Skeletal muscle tissue (tissue), 4 donors: Measurements from ENCODE around the gene SCLT1. TPM values are rescaled to one million over a fixed set of nuclear protein-coding genes. Genes with fewer than 3 reads are reported as not detected.
A peak's percentile ranks its signal among the peaks of the same experiment; 100 is the strongest.
"Not testable (repeated sequence)": the region's sequence is repeated elsewhere in the genome, so short reads cannot be mapped to it uniquely, and the experiment has no call there.

Experiments used
- H3K27ac ChIP-seq: one replicate; pipeline ENCODE4 v1.7.0; 2013; ENCODE audit warnings: mild to moderate bottlenecking, low read depth, low read length, inconsistent platforms
- H3K27me3 ChIP-seq, 3 donors: one replicate each; pipeline ENCODE4 v1.7.0; 2013; ENCODE audit warnings: low read length in 3 of 3; ENCODE audit not compliant: control insufficient read depth in 3 of 3, insufficient read depth in 3 of 3
- H3K36me3 ChIP-seq, 3 donors: one replicate each; pipeline ENCODE4 v1.7.0; 2013; ENCODE audit warnings: low read length in 3 of 3; ENCODE audit not compliant: control insufficient read depth in 3 of 3, insufficient read depth in 3 of 3
- H3K4me1 ChIP-seq, 3 donors: one replicate each; pipeline ENCODE4 v1.7.0; 2013; ENCODE audit warnings: low read length in 3 of 3, mild to moderate bottlenecking in 3 of 3; ENCODE audit not compliant: control insufficient read depth in 3 of 3, insufficient read depth in 3 of 3
- H3K4me3 ChIP-seq, 3 donors: one replicate each; pipeline ENCODE4 v1.7.0; 2013; ENCODE audit warnings: low read length in 3 of 3
- H3K9ac ChIP-seq, 3 donors: one replicate each; pipeline ENCODE4 v1.7.0; 2013; ENCODE audit warnings: low read length in 3 of 3, mild to moderate bottlenecking in 3 of 3, moderate library complexity in 2 of 3, low read depth in 1 of 3
- H3K9me3 ChIP-seq, 3 donors: one replicate each; pipeline ENCODE4 v1.7.0; 2013; ENCODE audit warnings: low read length in 3 of 3; ENCODE audit not compliant: control insufficient read depth in 3 of 3
- total RNA-seq: library from RNA; depleted of rRNA; stranded (reverse); fragments of >200 nt; gene quantifications from one replicate; pipeline ENCODE4 v1.2.3, GENCODE V29; 2014
- donor health status: Osteomylitis.

SCLT1 gene
- total RNA-seq, 1 donor from 2014 or later: 39.7 TPM

DNA sequence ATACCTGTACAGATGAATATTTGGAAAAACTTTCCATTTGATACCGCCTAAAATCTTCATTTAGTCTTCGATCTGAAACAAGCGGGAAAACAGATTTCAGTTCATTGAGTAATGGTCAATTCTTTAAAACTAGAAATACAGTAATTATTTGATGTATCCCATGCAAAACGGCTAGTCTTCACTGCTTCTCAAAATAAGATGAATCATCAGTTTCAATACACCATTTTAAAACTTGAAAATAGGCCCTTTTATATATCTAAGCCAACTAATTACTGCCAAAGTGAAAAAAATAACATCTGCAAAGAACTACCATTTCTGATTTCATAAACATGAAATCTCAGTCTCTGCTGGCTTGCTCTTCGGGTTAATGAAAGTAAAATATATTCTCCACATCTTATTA lies 11.0 kb downstream of the SCLT1 start:
- H3K9ac ChIP-seq: no peak overlapping the region
- peaks cover 0 to 11% (median 11%) of the 10 kb centered on the region in 3 donors for H3K36me3 ChIP-seq
- no peak overlapping the region for H3K4me3 ChIP-seq
- H3K4me1 ChIP-seq: no peaks in the 10 kb centered on the region
- no peak overlapping the region for H3K27ac ChIP-seq
- H3K9me3 ChIP-seq: peaks cover 0 to 2% (median 0%) of the 10 kb centered on the region in 3 donors
- H3K27me3 ChIP-seq: no peaks in the 10 kb centered on the region

DNA sequence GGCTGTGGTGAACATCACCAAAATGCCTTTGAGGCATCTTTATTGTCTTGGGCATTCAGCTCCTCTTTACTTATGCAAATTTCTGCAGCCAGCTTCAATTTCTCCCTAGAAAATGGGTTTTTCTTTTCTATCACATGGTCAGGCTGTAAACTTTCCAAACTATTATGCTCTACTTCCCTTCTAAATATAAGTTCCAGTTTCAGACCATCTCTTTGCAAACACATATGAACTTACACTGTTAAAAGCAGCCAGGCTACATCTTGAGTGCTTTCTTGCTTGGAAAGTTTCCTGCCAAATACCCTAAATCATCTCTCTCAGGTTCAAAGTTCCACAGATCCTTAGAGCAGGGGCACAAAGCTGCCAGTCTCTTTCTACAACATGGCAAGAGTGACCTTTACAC lies 13.2 kb downstream of the SCLT1 start:
- H3K36me3 ChIP-seq: peaks cover 0 to 11% (median 9%) of the 10 kb centered on the region in 3 donors
- H3K9ac ChIP-seq: no peak overlapping the region
- H3K4me3 ChIP-seq: no peak overlapping the region
- H3K27ac ChIP-seq: no peak overlapping the region
- no peaks in the 10 kb centered on the region for H3K27me3 ChIP-seq
- no peaks in the 10 kb centered on the region for H3K9me3 ChIP-seq
- no peaks in the 10 kb centered on the region for H3K4me1 ChIP-seq

DNA sequence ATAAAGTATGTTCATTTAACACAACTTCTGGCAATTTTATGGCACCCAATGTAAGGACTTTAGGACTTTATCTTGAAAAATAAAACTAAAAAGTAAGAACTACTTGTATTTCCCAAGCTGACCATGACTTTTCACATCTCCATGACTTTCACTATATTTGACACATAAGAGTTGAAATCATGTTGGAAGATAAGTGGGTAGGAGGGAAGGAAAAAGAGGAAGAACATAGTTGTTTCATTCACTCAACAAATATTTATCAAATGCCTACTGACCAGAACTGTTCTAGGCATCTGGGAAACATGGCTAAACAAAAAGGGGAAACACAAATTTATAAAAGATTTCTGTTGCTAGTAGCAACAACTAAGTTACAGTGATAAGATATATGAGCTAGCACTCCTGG lies 16.0 kb downstream of the SCLT1 start:
- Histone ChIP-seq H3K4me1 (no peaks in the 10 kb centered on the region), H3K27ac (no peak overlapping the region), H3K4me3 (no peak overlapping the region), H3K9me3 (no peaks in the 10 kb centered on the region), H3K9ac (no peak overlapping the region), H3K27me3 (no peaks in the 10 kb centered on the region), H3K36me3 (peaks cover 0 to 14% (median 9%) of the 10 kb centered on the region in 3 donors)

DNA sequence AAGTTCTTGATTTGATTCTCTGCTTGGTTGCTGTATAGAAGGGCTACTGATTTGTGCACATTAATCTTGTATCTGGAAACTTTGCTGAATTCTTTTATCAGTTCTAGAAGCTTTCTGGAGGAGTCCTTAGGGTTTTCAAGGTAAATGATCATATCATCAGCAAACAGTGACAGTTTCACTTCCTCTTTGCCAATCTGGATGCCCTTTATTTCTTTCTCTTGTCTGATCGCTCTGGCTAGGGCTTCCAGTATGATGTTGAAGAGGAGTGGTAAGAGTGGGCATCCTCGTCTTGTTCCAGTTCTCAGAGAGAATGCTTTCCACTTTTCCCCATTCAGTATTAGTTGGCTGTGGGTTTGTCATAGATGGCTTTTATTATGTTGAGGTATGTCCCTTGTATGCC lies 23.8 kb downstream of the SCLT1 start:
- not testable (repeated sequence) for H3K36me3 ChIP-seq, H3K4me3 ChIP-seq, H3K27ac ChIP-seq, H3K27me3 ChIP-seq, H3K4me1 ChIP-seq, H3K9me3 ChIP-seq, H3K9ac ChIP-seq

DNA sequence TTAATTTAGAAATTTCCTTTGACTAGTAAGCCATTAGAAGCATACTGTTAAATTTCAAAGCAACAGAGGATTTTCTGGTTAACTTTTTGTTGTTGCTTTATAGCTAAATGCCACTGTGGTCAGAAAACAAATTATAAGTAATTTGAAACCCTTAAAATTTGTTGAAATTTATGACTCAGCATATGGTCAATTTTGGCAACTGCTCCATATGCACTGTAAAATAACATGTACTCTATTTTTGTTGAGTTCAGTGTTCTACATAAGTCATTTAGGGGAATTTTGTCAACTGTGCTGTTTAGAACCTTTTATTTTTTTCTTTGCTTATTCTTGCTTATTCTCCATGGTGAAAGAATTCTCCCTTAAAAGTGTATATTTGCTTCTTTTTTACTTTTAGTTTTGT lies 28.6 kb downstream of the SCLT1 start:
- no peak overlapping the region for H3K27ac ChIP-seq
- H3K4me3 ChIP-seq: no peak overlapping the region
- H3K9ac ChIP-seq: no peak overlapping the region
- no peaks in the 10 kb centered on the region for H3K4me1 ChIP-seq
- peaks cover 12 to 31% (median 21%) of the 10 kb centered on the region in 3 donors for H3K9me3 ChIP-seq
- H3K27me3 ChIP-seq: no peaks in the 10 kb centered on the region
- H3K36me3 ChIP-seq: peaks cover 4 to 8% (median 4%) of the 10 kb centered on the region in 3 donors

DNA sequence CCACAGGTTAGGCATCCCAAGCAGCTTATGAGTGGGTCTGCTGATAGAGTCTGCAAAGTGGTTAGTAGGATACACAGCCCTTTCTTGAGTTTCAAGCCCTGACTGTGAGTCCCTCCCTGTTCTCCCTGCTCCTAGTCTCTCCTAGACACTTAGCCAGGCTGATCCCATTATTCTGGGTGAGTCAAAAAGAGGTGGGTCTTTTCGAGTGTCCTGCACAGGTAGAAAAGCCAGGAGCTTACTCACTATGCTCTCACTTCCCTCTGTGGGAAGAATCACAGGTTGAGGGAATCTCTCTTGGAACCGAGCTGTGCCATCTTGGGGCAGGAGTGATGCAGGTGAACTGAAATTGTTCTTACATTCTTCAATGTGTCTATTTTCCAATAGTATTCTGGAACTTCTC lies 29.7 kb downstream of the SCLT1 start:
- no peak overlapping the region for H3K9ac ChIP-seq

DNA sequence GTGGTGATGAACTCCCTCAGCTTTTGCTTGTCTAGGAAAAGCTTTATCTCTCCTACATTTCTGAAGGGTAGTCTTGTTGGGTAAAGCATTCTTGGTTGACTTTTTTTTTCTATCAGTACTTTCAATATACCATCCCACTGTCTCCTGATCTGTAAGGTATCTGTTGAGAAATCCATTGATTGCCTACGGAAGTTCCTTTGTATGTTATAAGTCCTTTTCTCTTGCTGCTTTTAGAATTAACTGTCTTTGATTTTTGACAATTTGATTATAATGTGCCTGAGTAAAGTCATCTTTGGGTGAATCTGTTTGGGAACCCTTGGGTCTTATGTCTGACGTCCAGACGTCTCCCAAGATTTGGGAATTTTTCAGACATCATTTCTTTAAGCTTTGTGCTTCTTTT lies 30.8 kb downstream of the SCLT1 start:
- Histone ChIP-seq H3K36me3 (peaks cover 4 to 8% (median 4%) of the 10 kb centered on the region in 3 donors), H3K4me1 (no peaks in the 10 kb centered on the region), H3K9ac (no peak overlapping the region), H3K4me3 (no peak overlapping the region), H3K27me3 (no peaks in the 10 kb centered on the region), H3K27ac (no peak overlapping the region), H3K9me3 (peaks cover 12 to 40% (median 24%) of the 10 kb centered on the region in 3 donors)

More for the DNA sequence above, 29.7 kb downstream of the SCLT1 start:
- Histone ChIP-seq H3K9me3 (peaks cover 12 to 37% (median 21%) of the 10 kb centered on the region in 3 donors), H3K4me1 (no peaks in the 10 kb centered on the region), H3K4me3 (peak overlapping the region in 1 of 3 donors; percentile 20), H3K27me3 (no peaks in the 10 kb centered on the region), H3K36me3 (peaks cover 4 to 8% (median 4%) of the 10 kb centered on the region in 3 donors), H3K27ac (no peak overlapping the region)

DNA sequence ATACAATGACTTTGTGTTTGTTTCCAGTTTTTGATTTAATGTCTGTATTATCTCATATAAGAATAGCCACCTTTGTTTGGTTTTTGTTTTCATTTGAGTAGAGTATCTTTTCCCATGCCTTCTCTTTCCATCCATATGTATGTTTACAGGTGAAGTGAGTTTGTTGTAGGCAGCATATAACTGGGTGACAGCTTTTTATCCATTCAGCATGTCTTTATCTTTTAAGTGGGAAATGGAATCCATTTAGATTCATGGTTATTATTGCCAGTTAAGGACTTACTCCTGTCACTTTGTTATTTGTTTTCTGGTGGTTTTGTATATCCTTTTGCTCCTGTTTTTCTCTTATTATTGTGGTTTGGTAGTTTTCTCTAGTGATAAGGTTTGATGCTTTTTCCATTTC lies 34.3 kb downstream of the SCLT1 start:
- Histone ChIP-seq H3K27me3 (no peaks in the 10 kb centered on the region), H3K4me3 (no peak overlapping the region), H3K9ac (no peak overlapping the region), H3K4me1 (no peaks in the 10 kb centered on the region), H3K9me3 (peaks cover 21 to 52% (median 28%) of the 10 kb centered on the region in 3 donors), H3K36me3 (peaks cover 4 to 8% (median 4%) of the 10 kb centered on the region in 3 donors), H3K27ac (no peak overlapping the region)

DNA sequence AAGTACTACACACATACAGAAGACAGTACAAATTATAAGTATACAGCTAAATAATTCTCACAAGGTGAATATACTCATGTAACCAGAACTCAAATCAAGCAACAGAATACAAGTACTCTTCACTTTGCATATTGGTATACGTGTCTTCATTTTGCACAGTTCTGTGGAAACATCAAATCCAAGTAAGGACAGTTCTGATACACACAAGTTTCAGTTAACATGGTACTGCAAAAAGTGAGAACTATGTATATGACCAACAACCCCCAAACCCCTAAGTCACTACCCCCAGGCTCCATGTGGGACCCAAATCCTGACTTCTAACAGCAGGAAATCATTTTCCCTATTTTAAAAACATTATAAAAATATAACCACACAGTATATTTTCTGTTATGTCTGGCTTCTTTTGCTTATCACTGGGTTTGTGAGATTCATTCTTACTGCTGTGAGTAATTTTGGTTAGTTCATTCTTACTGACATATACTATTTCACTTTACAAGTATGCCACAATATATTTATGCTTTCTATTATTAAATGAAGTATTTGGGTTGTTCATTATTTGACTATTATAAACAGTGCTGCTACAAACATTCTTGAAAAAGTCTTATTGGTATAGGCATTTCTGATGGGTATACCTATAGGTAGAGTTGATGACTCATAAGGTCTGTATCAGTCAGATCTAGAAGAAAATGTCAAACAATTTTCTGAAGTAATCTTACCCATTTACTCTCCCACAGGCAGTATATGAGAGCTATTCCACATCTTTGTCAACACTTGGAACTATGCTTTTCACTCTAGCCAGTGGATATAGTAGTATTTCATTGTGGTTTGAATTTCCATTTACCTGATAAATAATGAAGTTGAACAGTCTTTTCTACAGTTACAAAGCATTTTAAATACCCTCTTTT lies 47.0 kb downstream of the SCLT1 start:
- no peaks in the 10 kb centered on the region for H3K27me3 ChIP-seq
- no peak overlapping the region for H3K27ac ChIP-seq
- H3K36me3 ChIP-seq: no peaks in the 10 kb centered on the region
- H3K4me3 ChIP-seq: no peak overlapping the region
- no peak overlapping the region for H3K9ac ChIP-seq
- H3K9me3 ChIP-seq: no peaks in the 10 kb centered on the region
- no peaks in the 10 kb centered on the region for H3K4me1 ChIP-seq

DNA sequence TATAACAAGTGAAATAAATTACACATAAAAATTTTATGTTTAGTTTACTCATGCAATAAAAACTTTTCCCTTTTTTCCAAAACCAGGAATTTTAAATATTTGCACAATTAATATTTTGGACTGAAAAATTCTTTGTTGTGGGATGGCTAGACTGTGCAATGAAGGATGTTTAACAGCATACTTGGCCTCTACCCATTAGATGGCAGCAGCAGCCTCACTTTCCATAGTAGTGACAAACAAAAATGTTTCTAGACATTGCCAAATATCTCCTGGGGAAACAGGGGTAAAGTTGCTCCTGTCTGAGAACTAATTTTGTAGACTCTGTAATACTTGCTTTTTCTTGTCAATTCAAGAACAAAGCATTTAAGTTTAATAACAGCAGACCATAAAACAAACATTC lies 49.8 kb downstream of the SCLT1 start:
- no peak overlapping the region for H3K9ac ChIP-seq
- no peaks in the 10 kb centered on the region for H3K36me3 ChIP-seq
- H3K4me1 ChIP-seq: no peaks in the 10 kb centered on the region
- no peaks in the 10 kb centered on the region for H3K27me3 ChIP-seq
- no peak overlapping the region for H3K27ac ChIP-seq
- no peaks in the 10 kb centered on the region for H3K9me3 ChIP-seq
- H3K4me3 ChIP-seq: no peak overlapping the region
